Measurements from ENCODE around the gene ADRA2B.

DNA sequence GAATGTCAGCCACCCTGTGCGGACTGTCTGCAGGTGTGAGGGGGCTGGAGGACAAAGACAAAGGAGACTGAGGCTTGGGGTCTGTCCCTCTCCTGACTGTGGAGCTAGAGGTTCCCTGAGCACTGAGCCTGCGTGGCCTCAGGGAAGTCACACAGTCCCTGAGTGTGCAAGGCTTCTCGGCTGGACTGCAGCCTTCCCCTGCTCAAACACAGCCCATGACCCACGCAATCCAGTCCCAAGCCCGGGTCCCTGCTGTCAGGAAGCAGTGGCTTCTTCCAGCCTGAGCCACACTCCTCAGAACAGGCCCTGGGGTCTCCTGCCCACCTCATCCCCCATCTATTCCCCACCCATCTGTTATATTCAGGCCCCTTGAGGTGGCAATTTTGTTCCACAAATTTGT is 19.2 kb upstream of the ADRA2B start:
- TF ChIP-seq, protein P1, sequence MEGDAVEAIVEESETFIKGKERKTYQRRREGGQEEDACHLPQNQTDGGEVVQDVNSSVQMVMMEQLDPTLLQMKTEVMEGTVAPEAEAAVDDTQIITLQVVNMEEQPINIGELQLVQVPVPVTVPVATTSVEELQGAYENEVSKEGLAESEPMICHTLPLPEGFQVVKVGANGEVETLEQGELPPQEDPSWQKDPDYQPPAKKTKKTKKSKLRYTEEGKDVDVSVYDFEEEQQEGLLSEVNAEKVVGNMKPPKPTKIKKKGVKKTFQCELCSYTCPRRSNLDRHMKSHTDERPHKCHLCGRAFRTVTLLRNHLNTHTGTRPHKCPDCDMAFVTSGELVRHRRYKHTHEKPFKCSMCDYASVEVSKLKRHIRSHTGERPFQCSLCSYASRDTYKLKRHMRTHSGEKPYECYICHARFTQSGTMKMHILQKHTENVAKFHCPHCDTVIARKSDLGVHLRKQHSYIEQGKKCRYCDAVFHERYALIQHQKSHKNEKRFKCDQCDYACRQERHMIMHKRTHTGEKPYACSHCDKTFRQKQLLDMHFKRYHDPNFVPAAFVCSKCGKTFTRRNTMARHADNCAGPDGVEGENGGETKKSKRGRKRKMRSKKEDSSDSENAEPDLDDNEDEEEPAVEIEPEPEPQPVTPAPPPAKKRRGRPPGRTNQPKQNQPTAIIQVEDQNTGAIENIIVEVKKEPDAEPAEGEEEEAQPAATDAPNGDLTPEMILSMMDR (IDR thresholded peaks at IDR 0.05), result no peak
- TF ChIP-seq POLR2A (IDR thresholded peaks at IDR 0.05), result no peak

Measured in body of pancreas (tissue), 4 donors.